Epithelial cell of umbilical artery (primary cell): ENCODE results near the gene DECR2. TPM values are rescaled to one million over a fixed set of nuclear protein-coding genes. Genes with fewer than 3 reads are reported as not detected.

Experiments used
- total RNA-seq: library from RNA; depleted of rRNA; stranded (reverse); fragments of >200 nt; gene quantifications from 2 replicates; pipeline ENCODE4 v1.2.3, GENCODE V29; 2014

The DECR2 gene, protein sequence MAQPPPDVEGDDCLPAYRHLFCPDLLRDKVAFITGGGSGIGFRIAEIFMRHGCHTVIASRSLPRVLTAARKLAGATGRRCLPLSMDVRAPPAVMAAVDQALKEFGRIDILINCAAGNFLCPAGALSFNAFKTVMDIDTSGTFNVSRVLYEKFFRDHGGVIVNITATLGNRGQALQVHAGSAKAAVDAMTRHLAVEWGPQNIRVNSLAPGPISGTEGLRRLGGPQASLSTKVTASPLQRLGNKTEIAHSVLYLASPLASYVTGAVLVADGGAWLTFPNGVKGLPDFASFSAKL
- total RNA-seq: 9.0 and 17.5 TPM in 2 replicates

DNA sequence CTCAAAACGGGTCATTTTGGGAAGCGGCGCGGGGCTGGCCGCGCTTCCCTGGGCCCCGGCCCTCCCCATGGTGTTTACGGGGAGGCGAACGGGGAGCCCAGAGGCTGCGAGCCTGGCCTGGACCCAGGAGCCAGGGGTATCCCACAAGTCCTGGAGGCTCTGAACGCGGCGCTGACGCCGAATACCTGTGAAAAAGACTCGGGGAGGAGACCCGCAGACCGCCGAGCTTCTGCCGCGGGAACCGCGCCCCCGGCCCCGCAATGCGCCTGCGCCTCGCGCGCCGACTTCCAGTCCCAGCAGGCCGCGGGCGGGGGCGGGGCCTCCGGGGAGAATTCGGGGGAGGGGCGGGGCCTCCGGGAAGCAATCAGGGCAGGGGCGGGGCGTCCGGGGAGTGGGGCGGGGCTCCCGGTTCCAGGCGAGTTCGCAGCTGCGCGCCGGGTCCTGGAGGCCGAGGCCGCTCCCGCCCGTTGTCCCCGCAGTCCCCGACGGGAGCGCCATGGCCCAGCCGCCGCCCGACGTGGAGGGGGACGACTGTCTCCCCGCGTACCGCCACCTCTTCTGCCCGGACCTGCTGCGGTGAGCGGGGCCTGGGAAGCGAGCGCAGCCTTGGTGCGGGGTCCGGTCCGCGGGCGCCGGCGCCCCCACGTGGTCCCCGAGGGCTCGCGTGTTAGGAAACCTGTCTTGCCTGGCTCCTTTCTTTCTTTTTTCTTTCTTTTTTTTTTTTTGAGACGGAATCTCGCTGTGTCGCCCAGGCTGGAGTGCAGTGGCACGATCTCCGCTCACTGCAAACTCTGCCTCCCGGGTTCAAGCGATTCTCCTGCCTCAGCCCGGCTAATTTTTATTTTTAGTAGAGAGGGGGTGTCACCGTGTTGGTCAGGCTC is at the start of gene DECR2:
DECR2 (plus strand) TSS at position 418 of the 881 bp plus-strand sequence; CDS start at position 497, 79 bp downstream.

DNA sequence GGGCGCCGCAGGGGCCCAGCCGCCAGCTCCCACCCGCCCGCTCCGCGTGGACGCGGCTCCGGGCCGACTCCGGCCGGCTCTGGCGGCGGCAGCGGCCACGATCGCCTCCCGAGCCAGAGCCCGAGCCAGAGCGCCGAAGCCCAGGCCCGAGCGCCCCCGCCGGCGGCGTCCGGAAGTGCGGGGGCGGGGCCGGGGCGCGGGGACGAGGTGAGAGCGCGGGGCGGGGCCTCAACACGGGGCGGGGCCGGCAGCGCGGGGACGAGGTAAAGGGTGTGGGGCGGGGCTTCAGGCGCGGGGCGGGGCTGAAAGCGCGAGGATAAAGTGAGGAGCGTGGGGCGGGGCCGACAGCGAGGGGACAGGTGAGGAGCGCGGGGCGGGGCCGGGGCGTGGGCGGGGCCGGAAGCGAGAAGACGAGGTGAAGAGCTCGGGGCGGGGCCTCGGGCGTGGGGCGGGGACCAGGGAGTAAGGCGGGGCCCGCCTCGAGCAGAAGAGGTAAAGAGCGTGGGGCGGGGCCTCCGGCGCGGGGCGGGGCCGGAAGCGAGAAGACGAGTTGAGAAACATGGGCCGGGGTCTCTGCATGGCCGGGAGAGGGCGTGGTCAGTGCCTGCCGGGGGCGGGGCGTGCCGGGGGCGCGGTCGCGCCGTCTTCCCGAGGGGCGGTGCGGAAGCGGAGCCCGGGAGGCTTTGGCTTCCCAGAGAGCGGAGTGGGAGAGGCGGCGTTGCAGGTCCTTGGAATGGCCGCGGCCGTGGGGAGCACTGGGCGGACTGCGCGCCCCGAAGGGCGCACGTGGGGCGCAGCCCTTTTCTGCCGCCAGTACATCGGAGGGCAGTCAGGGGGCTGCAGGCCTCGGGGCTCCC is 48.9 kb upstream of the DECR2 start, which contains the start of gene AXIN1:
AXIN1 (minus strand) TSS at position 177 of the 857 bp plus-strand sequence. CDS start 5,698 bp downstream, outside the sequence.

DNA sequence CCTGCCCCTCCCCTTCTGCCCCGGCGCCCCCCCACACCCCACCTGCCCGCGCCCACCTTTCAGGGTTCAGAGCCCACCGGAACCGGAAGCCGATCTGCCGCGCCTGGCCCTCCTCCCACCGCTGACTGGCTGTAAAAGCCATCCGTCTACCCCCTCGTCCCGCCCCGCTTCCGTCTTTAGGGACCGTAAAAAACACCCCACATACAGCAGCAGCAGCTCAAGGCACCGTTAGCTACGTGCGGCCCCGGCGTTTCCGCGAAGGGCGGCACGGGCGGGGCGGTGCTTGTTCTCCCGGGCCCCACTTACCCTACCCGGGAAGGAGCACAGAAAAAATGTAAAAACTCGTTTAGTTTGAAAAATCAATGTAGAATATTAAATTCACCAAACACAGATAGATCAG is 31.2 kb upstream of the DECR2 start, which contains the start of gene MRPL28:
MRPL28 (minus strand) TSS at position 96 of the 400 bp plus-strand sequence. CDS start 320 bp downstream, outside the sequence.

DNA sequence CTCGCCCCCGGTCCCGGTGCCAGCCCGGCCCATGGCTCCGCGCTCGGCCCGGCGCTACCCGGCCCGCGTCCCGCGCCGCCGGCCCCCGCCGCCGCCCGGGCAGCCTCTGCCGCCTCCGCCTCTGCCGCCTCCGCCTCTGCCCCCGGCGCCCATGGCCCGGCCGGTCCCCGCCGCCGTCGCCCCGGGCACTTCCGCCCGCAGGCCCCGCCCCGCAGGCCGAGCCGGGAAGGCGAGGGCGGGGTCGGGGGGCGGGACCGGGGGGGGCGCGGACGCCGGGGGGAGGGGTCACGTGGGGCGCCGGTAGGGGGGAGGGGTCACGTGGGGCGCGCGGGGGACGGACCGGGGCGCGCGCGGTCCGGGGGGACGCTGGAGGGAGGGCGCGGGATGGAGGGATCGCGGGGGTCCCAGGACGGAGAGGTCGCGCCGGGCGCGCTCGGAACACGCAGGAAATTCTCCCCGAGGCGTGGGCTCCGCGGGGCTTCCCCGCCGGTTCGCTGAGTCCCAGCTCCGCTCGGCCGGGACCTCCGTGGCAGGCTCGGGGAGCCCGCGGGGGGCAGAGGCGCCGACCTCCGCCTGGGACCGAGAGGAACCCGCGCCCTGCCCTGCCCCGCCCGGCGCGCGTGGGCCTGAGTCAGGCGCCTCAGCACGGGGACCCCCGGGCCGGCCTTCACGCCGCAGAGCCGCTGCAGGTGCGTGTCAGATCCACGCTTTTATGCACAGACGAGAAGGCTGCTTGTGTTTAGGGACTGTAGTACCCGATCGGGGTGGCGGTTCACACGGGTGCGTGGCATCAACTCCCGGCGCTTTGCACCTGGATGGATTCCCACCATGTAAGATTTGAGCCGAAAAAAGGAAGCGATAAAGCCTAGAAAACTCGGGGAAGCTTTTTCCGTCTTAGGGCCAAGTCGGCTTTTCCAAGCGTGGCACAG is 19.6 kb upstream of the DECR2 start, which contains the start of gene PGAP6:
PGAP6 (minus strand) TSS at position 190 of the 929 bp plus-strand sequence; CDS start at position 33, 157 bp downstream.

DNA sequence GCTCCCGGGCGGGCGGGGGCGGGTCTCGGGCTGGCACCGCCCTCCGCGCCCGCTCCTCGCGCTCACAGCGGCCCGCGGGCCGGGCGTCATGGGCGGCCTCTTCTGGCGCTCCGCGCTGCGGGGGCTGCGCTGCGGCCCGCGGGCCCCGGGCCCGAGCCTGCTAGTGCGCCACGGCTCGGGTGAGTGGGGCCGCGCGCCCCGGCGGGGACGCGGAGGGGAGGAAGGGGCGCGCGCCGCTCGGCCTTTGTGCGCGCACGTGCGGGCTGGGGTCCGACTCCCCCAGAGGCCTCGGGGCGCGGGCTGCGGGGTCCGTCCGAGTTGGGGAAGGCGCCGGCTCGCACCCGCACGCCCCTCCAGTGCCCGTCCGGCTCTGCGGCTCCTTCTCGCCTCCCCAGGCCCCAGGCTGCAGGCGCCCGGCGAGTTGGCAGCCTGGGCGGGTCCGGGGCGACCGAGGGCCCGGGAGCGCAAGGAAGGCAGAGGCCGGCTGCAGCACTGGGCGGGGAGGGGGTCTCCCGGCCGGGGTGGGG is 4.5 kb upstream of the DECR2 start, which contains the start of gene NME4:
NME4 (plus strand) TSS at position 65 of the 527 bp plus-strand sequence; CDS start at position 89, 24 bp downstream.

DNA sequence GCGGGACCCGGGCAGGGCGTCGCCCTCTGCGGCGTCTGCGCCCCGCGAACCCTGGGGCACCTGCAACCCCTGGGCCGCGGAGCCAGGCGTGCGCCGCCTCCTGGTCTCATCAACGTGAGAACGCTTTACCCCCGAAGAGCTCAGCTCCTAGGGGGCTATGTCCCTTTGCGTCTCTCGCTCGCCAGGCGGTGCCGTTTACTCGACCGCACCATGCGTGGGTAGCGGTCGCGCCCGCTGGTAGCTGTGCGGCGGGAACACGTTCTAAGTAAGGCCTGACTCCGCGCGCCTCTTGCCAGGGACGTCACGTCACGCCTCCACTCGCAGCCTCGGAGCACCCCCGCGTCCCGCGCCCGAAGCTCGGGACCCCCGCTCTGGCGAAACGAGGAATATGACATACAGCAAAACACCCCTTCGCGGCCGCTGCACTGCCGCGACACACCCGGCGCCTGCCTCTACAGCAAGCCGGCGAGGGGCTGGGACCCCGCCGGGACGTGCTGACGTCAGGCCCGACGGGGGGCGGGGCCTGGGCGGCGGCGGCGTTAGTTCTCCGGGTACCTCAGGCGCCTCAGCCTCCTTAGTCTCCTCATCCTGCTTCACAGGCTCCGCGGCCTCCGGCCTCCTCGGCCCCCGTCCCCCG is 23.5 kb downstream of the DECR2 start, which contains the start of gene RAB11FIP3:
RAB11FIP3 (plus strand) TSS at position 568 of the 637 bp plus-strand sequence. CDS start 358 bp downstream, outside the sequence.

Other genes with a start within 250 kb of the DECR2 start
- not detected in 2 replicates for gene HBZ, start 249.2 kb upstream of the DECR2 start, total RNA-seq
- gene HBM, start 235.9 kb upstream of the DECR2 start, total RNA-seq: not detected in 2 replicates
- gene HBA2, start 229.0 kb upstream of the DECR2 start, total RNA-seq: not detected in 2 replicates
- gene HBA1, start 225.2 kb upstream of the DECR2 start, total RNA-seq: not detected in 2 replicates
- gene HBQ1, start 221.4 kb upstream of the DECR2 start, total RNA-seq: 0.61 and 3.9 TPM in 2 replicates
- gene LUC7L, start 172.4 kb upstream of the DECR2 start, total RNA-seq: 36.7 and 48.8 TPM in 2 replicates
- gene FAM234A, start 167.1 kb upstream of the DECR2 start, total RNA-seq: 46.1 and 58.7 TPM in 2 replicates
- 0.97 and 1.5 TPM in 2 replicates for gene RGS11, start 125.9 kb upstream of the DECR2 start, total RNA-seq
- 0.61 and 4.2 TPM in 2 replicates for gene ARHGDIG, start 121.3 kb upstream of the DECR2 start, total RNA-seq
- gene PDIA2, start 118.7 kb upstream of the DECR2 start, total RNA-seq: not detected in 2 replicates
- gene AXIN1, start 49.2 kb upstream of the DECR2 start, total RNA-seq: 18.8 and 22.9 TPM in 2 replicates
- gene MRPL28, start 31.3 kb upstream of the DECR2 start, total RNA-seq: 111 and 136 TPM in 2 replicates
- 78.0 and 93.9 TPM in 2 replicates for gene PGAP6, start 19.9 kb upstream of the DECR2 start, total RNA-seq
- 76.4 and 117 TPM in 2 replicates for gene NME4, start 4.7 kb upstream of the DECR2 start, total RNA-seq
- gene RAB11FIP3, start 23.8 kb downstream of the DECR2 start, total RNA-seq: 23.4 and 24.8 TPM in 2 replicates
- 30.2 and 41.9 TPM in 2 replicates for gene CAPN15, start 125.8 kb downstream of the DECR2 start, total RNA-seq
- gene PRR35, start 158.5 kb downstream of the DECR2 start, total RNA-seq: under 0.01 TPM in 1 of 2 replicates, not detected in the other
- gene NHLRC4, start 165.1 kb downstream of the DECR2 start, total RNA-seq: 1.6 and 2.0 TPM in 2 replicates
- 23.1 and 24.2 TPM in 2 replicates for gene PIGQ, start 168.1 kb downstream of the DECR2 start, total RNA-seq
- 8.4 and 11.1 TPM in 2 replicates for gene RAB40C, start 188.2 kb downstream of the DECR2 start, total RNA-seq
- gene WFIKKN1, start 229.1 kb downstream of the DECR2 start, total RNA-seq: 0.15 TPM in 1 of 2 replicates, not detected in the other
- gene METTL26, start 234.4 kb downstream of the DECR2 start, total RNA-seq: 68.7 and 115 TPM in 2 replicates
- 22.6 and 23.7 TPM in 2 replicates for gene MCRIP2, start 239.9 kb downstream of the DECR2 start, total RNA-seq
- gene WDR90, start 247.5 kb downstream of the DECR2 start, total RNA-seq: 8.8 and 9.4 TPM in 2 replicates